Calu3 (cell line): ENCODE data around the gene THY1. TPM values are rescaled to one million over a fixed set of nuclear protein-coding genes. Genes with fewer than 3 reads are reported as not detected.

Experiments used
- BruUV-seq: library from RNA; stranded (reverse); fragments of 400-500 nt; replicated peaks from 2 replicates; lab custom pipeline; 2021; lab: Mats Ljungman, UMichigan
- CTCF ChIA-PET: fragments of 300-600 bp; sonication (Branson Sonifier 250); formaldehyde crosslinking; loops from one replicate; lab custom pipeline; 2022; ENCODE audit warnings: antibody characterized with exemption; lab: Charles Lee
- DNase-seq: peaks from one replicate; pipeline ENCODE4 v3.0.0; 2022
- H3K27ac Mint-ChIP-seq: one replicate; pipeline ENCODE4 v1.8.0; 2022; ENCODE audit warnings: mixed read lengths; ENCODE audit not compliant: unreplicated experiment
- H3K27me3 Mint-ChIP-seq: one replicate; pipeline ENCODE4 v1.8.0; 2022; ENCODE audit warnings: mixed read lengths; ENCODE audit not compliant: unreplicated experiment
- H3K36me3 Mint-ChIP-seq: one replicate; pipeline ENCODE4 v1.8.0; 2022; ENCODE audit warnings: mild to moderate bottlenecking, moderate library complexity, mixed read lengths; ENCODE audit not compliant: insufficient read depth, unreplicated experiment
- H3K4me1 Mint-ChIP-seq: one replicate; pipeline ENCODE4 v1.8.0; 2022; ENCODE audit warnings: mild to moderate bottlenecking, low read depth, mixed read lengths; ENCODE audit not compliant: unreplicated experiment
- H3K4me3 Mint-ChIP-seq: one replicate; pipeline ENCODE4 v1.8.0; 2022; ENCODE audit warnings: mild to moderate bottlenecking, low read depth, moderate library complexity, mixed read lengths; ENCODE audit not compliant: unreplicated experiment
- H3K9me3 Mint-ChIP-seq: one replicate; pipeline ENCODE4 v1.8.0; 2022; ENCODE audit warnings: low read depth, mixed read lengths; ENCODE audit not compliant: unreplicated experiment
- intact Hi-C: fragments of 100-400 bp; cut with micrococcal nuclease; formaldehyde crosslinking; loops from one replicate; pipeline ENCODE4 v1.10.0; 2022; ENCODE audit not compliant: unreplicated experiment
- total RNA-seq: library from RNA; stranded (reverse); gene quantifications from 2 replicates; pipeline ENCODE4 v1.2.3, GENCODE V29; 2022
- TF ChIP-seq, protein P1 (sequence below): fragments of 200-600 bp; IDR thresholded peaks from one replicate; pipeline ENCODE4 v1.8.0; 2022; ENCODE audit warnings: antibody characterized with exemption; ENCODE audit not compliant: unreplicated experiment

The THY1 gene
- total RNA-seq, 1 experiment from 2014 or later, result not detected

DNA sequence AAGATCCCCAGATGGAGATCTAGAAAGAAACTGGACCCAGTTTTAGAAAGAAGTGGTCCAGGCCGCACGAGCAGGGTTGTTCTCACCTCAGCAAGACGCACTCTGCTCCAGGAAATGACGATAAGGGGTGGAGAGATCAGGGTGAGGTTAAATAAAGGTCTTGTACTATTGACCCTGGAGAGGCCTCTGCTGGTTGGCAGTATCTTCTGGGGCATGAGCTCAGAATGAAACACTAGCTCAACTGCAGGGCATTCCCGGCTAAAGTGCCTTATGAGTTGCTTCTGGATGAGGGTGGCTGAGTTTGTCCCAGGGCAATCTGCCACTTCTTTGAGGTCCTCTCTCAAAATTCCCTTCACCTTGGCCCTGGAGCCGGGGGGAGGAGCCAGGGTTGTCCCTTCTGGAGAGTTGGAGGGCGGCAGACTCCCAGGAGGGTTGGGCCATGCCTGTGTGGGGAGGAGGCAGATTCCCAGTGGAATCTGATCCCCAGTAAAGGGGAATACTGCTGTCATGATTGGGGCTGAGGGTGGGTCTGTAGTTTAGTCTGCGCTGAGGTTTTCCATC is 52.4 kb downstream of the THY1 start:
- Mint-ChIP-seq H3K4me1 (peaks cover 9% of the 10 kb centered on the region), H3K27ac (no peak overlapping the region), H3K4me3 (no peak overlapping the region), H3K36me3 (no peaks in the 10 kb centered on the region), H3K27me3 (no peaks in the 10 kb centered on the region), H3K9me3 (no peaks in the 10 kb centered on the region)
- DNase-seq, result no peak
- CTCF ChIA-PET, result interaction anchor here (0.7 to 1.0 kb wide), 2 partner anchors 9 to 11 kb away, joined by 3 to 4 read pairs; partner anchors contain the start of gene USP2
- BruUV-seq, result no TSS peak
- intact Hi-C loops, result loop anchor here (5.0 kb wide), 1 partner anchor 48 kb away; no protein-coding TSS in a partner anchor
- TF ChIP-seq, protein P1, sequence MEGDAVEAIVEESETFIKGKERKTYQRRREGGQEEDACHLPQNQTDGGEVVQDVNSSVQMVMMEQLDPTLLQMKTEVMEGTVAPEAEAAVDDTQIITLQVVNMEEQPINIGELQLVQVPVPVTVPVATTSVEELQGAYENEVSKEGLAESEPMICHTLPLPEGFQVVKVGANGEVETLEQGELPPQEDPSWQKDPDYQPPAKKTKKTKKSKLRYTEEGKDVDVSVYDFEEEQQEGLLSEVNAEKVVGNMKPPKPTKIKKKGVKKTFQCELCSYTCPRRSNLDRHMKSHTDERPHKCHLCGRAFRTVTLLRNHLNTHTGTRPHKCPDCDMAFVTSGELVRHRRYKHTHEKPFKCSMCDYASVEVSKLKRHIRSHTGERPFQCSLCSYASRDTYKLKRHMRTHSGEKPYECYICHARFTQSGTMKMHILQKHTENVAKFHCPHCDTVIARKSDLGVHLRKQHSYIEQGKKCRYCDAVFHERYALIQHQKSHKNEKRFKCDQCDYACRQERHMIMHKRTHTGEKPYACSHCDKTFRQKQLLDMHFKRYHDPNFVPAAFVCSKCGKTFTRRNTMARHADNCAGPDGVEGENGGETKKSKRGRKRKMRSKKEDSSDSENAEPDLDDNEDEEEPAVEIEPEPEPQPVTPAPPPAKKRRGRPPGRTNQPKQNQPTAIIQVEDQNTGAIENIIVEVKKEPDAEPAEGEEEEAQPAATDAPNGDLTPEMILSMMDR, result no peak

DNA sequence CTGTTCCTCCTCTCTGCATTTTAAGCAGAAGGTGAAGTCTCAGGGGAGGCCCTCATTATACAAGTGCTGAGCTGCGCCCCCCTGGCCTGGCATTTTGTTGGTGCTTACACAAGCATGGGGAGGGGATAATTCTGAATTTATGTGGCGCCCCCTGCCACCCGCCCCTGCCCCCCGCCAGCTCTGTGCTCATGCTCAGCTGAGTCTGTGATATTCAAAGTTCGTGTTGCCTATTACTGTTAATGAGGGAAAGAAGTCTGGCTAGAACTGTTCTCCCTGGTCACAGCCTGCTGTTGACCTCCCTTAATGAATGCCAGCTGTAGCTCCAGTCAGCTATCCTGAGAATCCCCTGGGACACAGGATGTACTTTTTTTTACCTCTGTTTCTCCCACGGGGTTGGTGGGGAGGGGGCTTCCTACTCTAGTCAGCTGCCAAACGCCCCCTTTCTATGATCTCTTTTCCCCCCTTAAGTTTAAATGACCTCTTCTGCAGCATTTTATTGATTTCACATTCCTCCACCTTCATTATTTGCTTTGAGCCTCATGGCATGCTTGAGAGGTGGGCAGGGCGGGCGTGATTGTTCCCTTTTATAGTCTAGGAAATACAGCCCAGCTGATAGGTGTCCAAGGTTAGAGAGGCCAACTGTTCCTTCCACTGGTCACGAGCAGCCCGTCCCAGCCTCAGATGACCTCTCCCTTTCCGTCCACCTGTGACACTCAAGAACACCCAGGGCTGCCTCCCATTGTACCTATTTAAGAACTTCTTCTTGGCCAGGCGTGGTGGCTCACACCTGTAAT is 53.6 kb downstream of the THY1 start:
- BruUV-seq, result no TSS peak
- peaks cover 9% of the 10 kb centered on the region for H3K27me3 Mint-ChIP-seq
- H3K4me3 Mint-ChIP-seq, result no peak overlapping the region
- intact Hi-C loops, result no loop called here
- peaks cover 9% of the 10 kb centered on the region for H3K4me1 Mint-ChIP-seq
- DNase-seq, result no peak
- H3K9me3 Mint-ChIP-seq, result no peaks in the 10 kb centered on the region
- H3K36me3 Mint-ChIP-seq, result no peaks in the 10 kb centered on the region
- TF ChIP-seq, protein P1, result no peak
- no peak overlapping the region for H3K27ac Mint-ChIP-seq
- CTCF ChIA-PET, result interaction anchor here (0.8 to 1.0 kb wide), 2 partner anchors 12 to 31 kb away, joined by 3 to 4 read pairs; partner anchors contain the start of gene USP2

DNA sequence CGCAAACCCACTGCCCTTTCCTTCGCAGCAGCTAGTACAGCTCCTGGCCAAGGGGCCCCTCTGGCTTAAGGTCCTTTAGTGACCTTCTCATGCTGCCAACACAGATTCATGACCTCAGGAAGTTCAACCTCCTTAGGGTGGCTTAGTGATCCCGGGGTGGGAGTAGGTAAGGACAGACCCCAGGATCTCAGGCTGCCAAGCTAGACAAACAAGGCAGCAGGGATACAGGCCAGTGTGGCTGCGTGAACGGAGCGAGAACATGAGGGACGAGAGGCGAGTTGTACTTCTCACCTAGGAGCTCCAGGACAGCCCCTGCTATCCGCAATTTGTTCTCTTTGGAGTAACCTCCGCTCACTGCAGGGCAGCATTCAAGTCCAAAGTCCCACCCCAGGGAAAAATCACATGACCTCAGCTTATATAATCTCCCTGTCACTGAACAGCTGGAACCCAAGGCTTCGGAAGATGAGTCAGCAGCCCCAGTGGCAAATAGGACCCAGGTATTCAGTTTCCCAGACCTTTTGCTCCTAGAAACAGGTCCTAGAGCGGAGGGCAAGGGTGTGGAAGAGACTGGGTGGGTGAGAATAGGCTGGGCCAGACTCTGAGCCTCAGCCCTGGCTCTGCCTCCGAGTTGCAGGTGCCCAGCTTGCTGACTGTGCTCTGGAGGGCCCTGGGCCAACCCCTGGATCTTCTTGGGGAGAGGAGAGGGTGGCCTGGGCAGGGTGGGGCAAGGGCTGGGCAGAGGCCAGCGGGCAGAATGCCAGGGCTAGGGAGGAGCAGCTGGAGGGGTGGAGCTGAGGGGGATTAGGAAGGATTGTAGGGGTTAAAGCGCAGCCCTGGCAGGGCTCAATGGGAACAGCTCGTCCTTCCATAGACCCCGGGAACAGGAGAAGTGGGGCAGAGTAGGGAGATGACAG is 54.6 kb downstream of the THY1 start:
- no TSS peak for BruUV-seq
- Mint-ChIP-seq H3K27me3 (peaks cover 13% of the 10 kb centered on the region), H3K36me3 (no peaks in the 10 kb centered on the region), H3K9me3 (no peaks in the 10 kb centered on the region), H3K4me1 (peaks cover 9% of the 10 kb centered on the region), H3K27ac (no peak overlapping the region), H3K4me3 (no peak overlapping the region)
- CTCF ChIA-PET, result interaction anchor here (0.8 kb wide), 1 partner anchor 30 kb away, joined by 3 read pairs; no protein-coding TSS in a partner anchor
- peak; percentile 32 for DNase-seq
- intact Hi-C loops, result no loop called here
- TF ChIP-seq, protein P1, result no peak

DNA sequence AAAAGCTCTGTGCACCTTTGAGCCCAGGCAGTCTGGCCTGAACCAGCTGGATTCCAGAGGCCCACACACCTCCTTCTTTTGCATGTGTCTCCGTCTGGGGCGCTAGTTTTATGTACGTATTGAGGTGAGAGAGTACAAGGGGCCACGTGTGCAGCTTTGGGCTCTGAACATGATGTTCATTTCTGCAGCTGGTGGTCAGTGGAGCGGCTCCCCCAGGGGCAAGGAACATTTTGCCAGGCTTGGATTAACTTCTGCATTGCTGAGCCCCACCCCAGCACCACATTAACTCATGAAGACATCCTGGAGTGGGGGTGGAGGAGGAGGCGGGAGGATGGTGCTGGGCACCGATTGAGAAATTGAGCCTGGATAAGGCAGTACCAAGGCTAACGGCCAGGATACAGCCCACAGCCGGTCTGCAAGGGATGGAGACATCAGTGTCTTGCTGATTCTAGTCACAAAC is 55.3 kb downstream of the THY1 start:
- Mint-ChIP-seq H3K27me3 (peaks cover 13% of the 10 kb centered on the region), H3K36me3 (no peaks in the 10 kb centered on the region), H3K4me3 (no peak overlapping the region), H3K27ac (no peak overlapping the region), H3K4me1 (peaks cover 9% of the 10 kb centered on the region), H3K9me3 (no peaks in the 10 kb centered on the region)
- CTCF ChIA-PET, result no interaction called here
- intact Hi-C loops, result no loop called here
- TF ChIP-seq, protein P1, result no peak
- DNase-seq, result no peak
- no TSS peak for BruUV-seq
